ENCODE results near the gene MAP3K19.

DNA sequence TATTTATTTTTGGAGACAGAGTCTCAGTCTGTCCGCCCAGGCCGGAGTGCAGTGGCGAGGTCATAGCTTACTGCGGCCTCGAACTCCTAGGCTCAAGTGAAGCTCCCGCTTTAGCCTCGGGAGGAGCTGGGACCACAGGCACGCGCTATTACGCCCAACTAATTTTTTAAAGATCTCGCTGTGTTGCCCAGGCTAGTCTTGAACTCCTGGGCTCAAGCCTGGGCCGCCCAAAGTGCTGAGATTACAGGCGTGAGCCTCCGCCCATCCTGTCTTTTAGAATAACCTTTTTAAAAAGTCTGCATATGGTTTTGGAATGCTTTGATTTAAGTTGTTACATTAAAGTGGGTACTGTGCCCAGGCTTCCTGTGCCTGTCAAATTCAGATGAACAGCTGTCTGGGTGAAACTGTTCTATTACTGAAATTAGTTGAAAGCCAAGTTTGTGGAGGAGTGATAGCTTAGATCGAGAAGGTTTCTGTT lies 5.8 kb upstream of the MAP3K19 start:
- TF ChIP-seq, protein P1, sequence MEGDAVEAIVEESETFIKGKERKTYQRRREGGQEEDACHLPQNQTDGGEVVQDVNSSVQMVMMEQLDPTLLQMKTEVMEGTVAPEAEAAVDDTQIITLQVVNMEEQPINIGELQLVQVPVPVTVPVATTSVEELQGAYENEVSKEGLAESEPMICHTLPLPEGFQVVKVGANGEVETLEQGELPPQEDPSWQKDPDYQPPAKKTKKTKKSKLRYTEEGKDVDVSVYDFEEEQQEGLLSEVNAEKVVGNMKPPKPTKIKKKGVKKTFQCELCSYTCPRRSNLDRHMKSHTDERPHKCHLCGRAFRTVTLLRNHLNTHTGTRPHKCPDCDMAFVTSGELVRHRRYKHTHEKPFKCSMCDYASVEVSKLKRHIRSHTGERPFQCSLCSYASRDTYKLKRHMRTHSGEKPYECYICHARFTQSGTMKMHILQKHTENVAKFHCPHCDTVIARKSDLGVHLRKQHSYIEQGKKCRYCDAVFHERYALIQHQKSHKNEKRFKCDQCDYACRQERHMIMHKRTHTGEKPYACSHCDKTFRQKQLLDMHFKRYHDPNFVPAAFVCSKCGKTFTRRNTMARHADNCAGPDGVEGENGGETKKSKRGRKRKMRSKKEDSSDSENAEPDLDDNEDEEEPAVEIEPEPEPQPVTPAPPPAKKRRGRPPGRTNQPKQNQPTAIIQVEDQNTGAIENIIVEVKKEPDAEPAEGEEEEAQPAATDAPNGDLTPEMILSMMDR (optimal IDR thresholded peaks at IDR 0.05 in 1 of 3, IDR thresholded peaks at IDR 0.05 in 1 of 3, conservative IDR thresholded peaks at IDR 0.05 in 1 of 3; ENCODE audit: extremely low read depth in 1 of 3, insufficient read depth in 2 of 3, low read length in 3 of 3): no peak
- no peak for TF ChIP-seq EZH2 (IDR thresholded peaks at IDR 0.05; ENCODE audit: low read length)
